H1 (cell line): ENCODE measurements around the gene TPSB2. TPM values are rescaled to one million over a fixed set of nuclear protein-coding genes. Genes with fewer than 3 reads are reported as not detected.

Experiments used
- BRCA1 ChIP-seq: IDR thresholded peaks from 2 replicates; pipeline ENCODE4 v1.6.1; 2012; ENCODE audit warnings: low read depth, low read length, improper control_type of control experiment
- EGR1 ChIP-seq: IDR thresholded peaks from 2 replicates; pipeline ENCODE4 v1.6.1; 2011; ENCODE audit warnings: low read depth, low read length, borderline replicate concordance
- KDM5A ChIP-seq: fragments of 200-600 bp; IDR thresholded peaks from 2 replicates; pipeline ENCODE4 v1.7.1; 2012; ENCODE audit warnings: mild to moderate bottlenecking, low read length, inconsistent platforms, mixed read lengths
- SIX5 ChIP-seq: IDR thresholded peaks from 2 replicates; pipeline ENCODE4 v1.6.1; 2011; ENCODE audit warnings: mild to moderate bottlenecking, low read depth, low read length
- TCF12 ChIP-seq: IDR thresholded peaks from 2 replicates; pipeline ENCODE4 v1.6.1; 2011; ENCODE audit warnings: low read depth, mild to moderate bottlenecking, low read length
- polyA plus RNA-seq, 7 experiments: library from polyadenylated mRNA; depleted of rRNA in 3 of 7; stranded (reverse) in 5 of 7; unstranded in 2 of 7; fragments of >200 nt in 5 of 7; fragments of 200-250 nt in 2 of 7; gene quantifications; 1 replicate in 5 of 7; 2 replicates in 1 of 7; 4 replicates in 1 of 7; pipeline versions ENCODE4 v1.2.1 to v1.2.3, GENCODE V29; 2011 to 2013; ENCODE audit warnings: missing spikeins in 2 of 7, mixed read lengths in 2 of 7
- total RNA-seq: library from RNA; stranded (reverse); fragmentation: NEBNext Ultra II Directional; extraction: Animal tissue kit (Norgen Biotek cat#: 25700); gene quantifications from 2 replicates; pipeline ENCODE4 v1.2.1, GENCODE V29; 2021
- TF ChIP-seq, protein P1 (sequence below): IDR thresholded peaks from 2 replicates; pipeline ENCODE4 v1.6.1; 2011; ENCODE audit warnings: low read length, improper control_type of control experiment
- TF ChIP-seq, protein P2 (sequence below), 3 experiments: IDR thresholded peaks; 1 replicate in 2 of 3; 2 replicates in 1 of 3; pipeline versions ENCODE4 v1.5.1 to v1.6.1; 2011; ENCODE audit warnings: low read length in 3 of 3, mild to moderate bottlenecking in 3 of 3, inconsistent platforms in 2 of 3, low read depth in 1 of 3, moderate library complexity in 1 of 3; ENCODE audit not compliant: insufficient read depth in 1 of 3; ENCODE audit errors: control extremely low read depth in 1 of 3

Gene TPSB2
- total and polyA plus RNA-seq, 2 of the 8 experiments (the other 6 are each of a cell fraction or from before 2014, with no cell fraction given): 0.08 TPM; not detected in 1

DNA sequence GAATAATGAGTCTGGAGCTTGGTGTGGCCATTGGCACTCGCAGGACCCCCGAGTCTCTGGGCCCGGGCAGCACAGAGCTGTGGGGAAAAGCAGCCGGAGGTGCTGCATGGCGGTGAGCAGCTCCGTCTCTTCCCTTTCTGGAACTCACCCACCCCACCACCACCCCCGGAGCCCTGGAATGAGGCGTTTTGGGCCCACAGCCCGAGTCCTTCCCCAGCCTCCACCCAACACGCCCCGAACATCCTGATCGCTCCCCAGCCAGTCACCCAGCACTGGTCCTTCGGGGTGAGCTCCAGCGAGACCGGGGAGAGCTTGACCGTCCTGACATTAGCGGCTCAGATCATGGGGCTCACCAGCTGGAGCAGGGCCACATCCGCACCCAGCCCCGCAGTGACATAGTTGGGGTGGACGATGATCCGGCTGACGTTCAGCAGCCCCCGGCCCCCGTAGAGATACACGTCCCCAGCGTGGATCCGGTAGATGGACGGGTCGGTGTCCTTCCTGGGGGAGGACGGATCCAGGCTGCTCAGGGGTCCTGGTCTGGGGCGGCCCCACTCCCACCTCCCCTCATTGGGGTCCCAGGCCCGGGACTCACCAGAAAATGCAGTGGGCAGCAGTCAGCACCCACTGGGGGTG is 32.3 kb upstream of the TPSB2 start (continued):
- TF ChIP-seq, protein P1, sequence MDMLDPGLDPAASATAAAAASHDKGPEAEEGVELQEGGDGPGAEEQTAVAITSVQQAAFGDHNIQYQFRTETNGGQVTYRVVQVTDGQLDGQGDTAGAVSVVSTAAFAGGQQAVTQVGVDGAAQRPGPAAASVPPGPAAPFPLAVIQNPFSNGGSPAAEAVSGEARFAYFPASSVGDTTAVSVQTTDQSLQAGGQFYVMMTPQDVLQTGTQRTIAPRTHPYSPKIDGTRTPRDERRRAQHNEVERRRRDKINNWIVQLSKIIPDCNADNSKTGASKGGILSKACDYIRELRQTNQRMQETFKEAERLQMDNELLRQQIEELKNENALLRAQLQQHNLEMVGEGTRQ: no peak
- TF ChIP-seq SIX5: no peak
- TF ChIP-seq EGR1: no peak
- TF ChIP-seq KDM5A: no peak
- no peak for TF ChIP-seq TCF12
- no peak for TF ChIP-seq BRCA1
- TF ChIP-seq, protein P2, sequence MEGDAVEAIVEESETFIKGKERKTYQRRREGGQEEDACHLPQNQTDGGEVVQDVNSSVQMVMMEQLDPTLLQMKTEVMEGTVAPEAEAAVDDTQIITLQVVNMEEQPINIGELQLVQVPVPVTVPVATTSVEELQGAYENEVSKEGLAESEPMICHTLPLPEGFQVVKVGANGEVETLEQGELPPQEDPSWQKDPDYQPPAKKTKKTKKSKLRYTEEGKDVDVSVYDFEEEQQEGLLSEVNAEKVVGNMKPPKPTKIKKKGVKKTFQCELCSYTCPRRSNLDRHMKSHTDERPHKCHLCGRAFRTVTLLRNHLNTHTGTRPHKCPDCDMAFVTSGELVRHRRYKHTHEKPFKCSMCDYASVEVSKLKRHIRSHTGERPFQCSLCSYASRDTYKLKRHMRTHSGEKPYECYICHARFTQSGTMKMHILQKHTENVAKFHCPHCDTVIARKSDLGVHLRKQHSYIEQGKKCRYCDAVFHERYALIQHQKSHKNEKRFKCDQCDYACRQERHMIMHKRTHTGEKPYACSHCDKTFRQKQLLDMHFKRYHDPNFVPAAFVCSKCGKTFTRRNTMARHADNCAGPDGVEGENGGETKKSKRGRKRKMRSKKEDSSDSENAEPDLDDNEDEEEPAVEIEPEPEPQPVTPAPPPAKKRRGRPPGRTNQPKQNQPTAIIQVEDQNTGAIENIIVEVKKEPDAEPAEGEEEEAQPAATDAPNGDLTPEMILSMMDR (IDR thresholded peaks at IDR 0.05; ENCODE audit: control extremely low read depth in 1 of 3, insufficient read depth in 1 of 3, low read depth in 1 of 3, low read length in 3 of 3): no peak
